ENCODE results near the gene NHLH1. TPM values are rescaled to one million over a fixed set of nuclear protein-coding genes. Genes with fewer than 3 reads are reported as not detected.

NHLH1 gene
- total RNA-seq, 1 experiment from 2014 or later, result 0.18 TPM

DNA sequence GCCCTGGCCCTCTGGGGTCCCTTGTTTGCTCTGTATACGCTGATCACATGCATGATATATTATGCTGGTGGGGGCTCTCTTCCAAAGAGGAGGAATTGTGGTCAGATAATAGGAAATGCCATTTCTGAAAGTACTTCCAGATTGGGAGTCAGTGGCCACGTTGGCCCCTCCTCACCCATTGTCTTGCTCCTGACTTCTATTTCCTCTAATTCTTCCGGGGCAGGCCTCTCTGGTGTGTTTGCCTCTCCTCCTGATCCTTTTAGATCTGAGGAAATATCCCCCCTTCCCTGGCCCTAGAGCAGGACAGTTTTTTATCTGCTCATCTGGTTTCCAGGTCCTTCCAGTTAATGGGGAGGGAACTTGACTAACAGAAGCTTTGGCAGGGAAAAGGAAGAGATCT lies 36.4 kb downstream of the NHLH1 start:
- Histone ChIP-seq H3K36me3 (ENCODE audit: control insufficient read depth, insufficient read depth, low read length) (no peaks in the 10 kb centered on the region), H3K4me3 (ENCODE audit: low read depth in 2 of 2, low read length in 2 of 2) (no peak overlapping the region), H3K27ac (ENCODE audit: low read length) (no peak overlapping the region), H3K9me3 (ENCODE audit: control insufficient read depth, insufficient read depth, low read depth, low read length) (no peaks in the 10 kb centered on the region), H3K27me3 (ENCODE audit: control insufficient read depth, insufficient read depth, low read length) (peaks cover 27% of the 10 kb centered on the region), H3K4me1 (ENCODE audit: control insufficient read depth, insufficient read depth, low read length) (no peaks in the 10 kb centered on the region)
- no TSS peak for BruUV-seq (replicated peaks)
- CTCF ChIA-PET, result no interaction called here
- intact Hi-C loops (cut with micrococcal nuclease; ENCODE audit: unreplicated experiment), result no loop called here
- DNase-seq (ENCODE audit: low read depth, low spot score) (no peak), ATAC-seq (no peak)
- POLR2A ChIA-PET, result no interaction called here
- TF ChIP-seq TCF7L2 (IDR thresholded peaks at IDR 0.05; ENCODE audit: low read depth, low read length), result no peak
- TF ChIP-seq, protein P1, sequence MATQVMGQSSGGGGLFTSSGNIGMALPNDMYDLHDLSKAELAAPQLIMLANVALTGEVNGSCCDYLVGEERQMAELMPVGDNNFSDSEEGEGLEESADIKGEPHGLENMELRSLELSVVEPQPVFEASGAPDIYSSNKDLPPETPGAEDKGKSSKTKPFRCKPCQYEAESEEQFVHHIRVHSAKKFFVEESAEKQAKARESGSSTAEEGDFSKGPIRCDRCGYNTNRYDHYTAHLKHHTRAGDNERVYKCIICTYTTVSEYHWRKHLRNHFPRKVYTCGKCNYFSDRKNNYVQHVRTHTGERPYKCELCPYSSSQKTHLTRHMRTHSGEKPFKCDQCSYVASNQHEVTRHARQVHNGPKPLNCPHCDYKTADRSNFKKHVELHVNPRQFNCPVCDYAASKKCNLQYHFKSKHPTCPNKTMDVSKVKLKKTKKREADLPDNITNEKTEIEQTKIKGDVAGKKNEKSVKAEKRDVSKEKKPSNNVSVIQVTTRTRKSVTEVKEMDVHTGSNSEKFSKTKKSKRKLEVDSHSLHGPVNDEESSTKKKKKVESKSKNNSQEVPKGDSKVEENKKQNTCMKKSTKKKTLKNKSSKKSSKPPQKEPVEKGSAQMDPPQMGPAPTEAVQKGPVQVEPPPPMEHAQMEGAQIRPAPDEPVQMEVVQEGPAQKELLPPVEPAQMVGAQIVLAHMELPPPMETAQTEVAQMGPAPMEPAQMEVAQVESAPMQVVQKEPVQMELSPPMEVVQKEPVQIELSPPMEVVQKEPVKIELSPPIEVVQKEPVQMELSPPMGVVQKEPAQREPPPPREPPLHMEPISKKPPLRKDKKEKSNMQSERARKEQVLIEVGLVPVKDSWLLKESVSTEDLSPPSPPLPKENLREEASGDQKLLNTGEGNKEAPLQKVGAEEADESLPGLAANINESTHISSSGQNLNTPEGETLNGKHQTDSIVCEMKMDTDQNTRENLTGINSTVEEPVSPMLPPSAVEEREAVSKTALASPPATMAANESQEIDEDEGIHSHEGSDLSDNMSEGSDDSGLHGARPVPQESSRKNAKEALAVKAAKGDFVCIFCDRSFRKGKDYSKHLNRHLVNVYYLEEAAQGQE (IDR thresholded peaks at IDR 0.05; ENCODE audit: insufficient read depth in 1 of 2, low read depth in 2 of 2, low read length in 1 of 2), result no peak
- no peak for TF ChIP-seq SIN3A (IDR thresholded peaks at IDR 0.05; ENCODE audit: borderline replicate concordance, insufficient read depth, low read depth, low read length)
- no peak for TF ChIP-seq POLR2AphosphoS5 (IDR thresholded peaks at IDR 0.05; ENCODE audit: low read depth, low read length)
- TF ChIP-seq, protein P2, sequence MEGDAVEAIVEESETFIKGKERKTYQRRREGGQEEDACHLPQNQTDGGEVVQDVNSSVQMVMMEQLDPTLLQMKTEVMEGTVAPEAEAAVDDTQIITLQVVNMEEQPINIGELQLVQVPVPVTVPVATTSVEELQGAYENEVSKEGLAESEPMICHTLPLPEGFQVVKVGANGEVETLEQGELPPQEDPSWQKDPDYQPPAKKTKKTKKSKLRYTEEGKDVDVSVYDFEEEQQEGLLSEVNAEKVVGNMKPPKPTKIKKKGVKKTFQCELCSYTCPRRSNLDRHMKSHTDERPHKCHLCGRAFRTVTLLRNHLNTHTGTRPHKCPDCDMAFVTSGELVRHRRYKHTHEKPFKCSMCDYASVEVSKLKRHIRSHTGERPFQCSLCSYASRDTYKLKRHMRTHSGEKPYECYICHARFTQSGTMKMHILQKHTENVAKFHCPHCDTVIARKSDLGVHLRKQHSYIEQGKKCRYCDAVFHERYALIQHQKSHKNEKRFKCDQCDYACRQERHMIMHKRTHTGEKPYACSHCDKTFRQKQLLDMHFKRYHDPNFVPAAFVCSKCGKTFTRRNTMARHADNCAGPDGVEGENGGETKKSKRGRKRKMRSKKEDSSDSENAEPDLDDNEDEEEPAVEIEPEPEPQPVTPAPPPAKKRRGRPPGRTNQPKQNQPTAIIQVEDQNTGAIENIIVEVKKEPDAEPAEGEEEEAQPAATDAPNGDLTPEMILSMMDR (IDR thresholded peaks at IDR 0.05), result no peak
- in situ Hi-C loops (cut with HindIII; ENCODE audit: low pct_unique_long_range_greater_than_20kb, low sequenced_read_pairs), result no loop called here

DNA sequence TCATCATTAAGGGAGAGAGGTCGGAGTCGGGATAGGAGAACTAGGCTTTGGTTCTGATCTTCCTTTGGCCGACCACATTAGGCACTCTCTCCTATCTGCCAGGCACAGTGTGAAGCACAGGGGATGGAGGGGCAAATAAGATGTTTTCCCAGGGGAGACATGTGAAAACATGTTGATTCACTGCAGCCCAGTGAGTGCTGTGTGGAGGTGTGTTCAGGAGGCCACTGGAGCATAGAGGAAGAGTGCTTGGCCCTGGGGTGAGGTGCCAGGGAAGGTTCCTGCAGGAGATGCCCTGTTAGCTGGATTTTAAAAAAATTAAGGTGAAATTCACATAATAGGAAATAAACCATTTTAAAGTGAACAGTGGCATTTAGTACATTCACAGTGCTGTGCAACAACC lies 37.2 kb downstream of the NHLH1 start:
- Histone ChIP-seq H3K27me3 (ENCODE audit: control insufficient read depth, insufficient read depth, low read length) (peaks cover 26% of the 10 kb centered on the region), H3K36me3 (ENCODE audit: control insufficient read depth, insufficient read depth, low read length) (no peaks in the 10 kb centered on the region), H3K9me3 (ENCODE audit: control insufficient read depth, insufficient read depth, low read depth, low read length) (no peaks in the 10 kb centered on the region), H3K4me3 (ENCODE audit: low read depth in 2 of 2, low read length in 2 of 2) (no peak overlapping the region), H3K27ac (ENCODE audit: low read length) (no peak overlapping the region), H3K4me1 (ENCODE audit: control insufficient read depth, insufficient read depth, low read length) (no peaks in the 10 kb centered on the region)
- CTCF ChIA-PET, result no interaction called here
- DNase-seq (ENCODE audit: low read depth, low spot score) (no peak), ATAC-seq (no peak)
- TF ChIP-seq, protein P2 (IDR thresholded peaks at IDR 0.05), result no peak
- TF ChIP-seq, protein P1 (IDR thresholded peaks at IDR 0.05; ENCODE audit: insufficient read depth in 1 of 2, low read depth in 2 of 2, low read length in 1 of 2), result no peak
- TF ChIP-seq POLR2AphosphoS5 (IDR thresholded peaks at IDR 0.05; ENCODE audit: low read depth, low read length) (no peak), TCF7L2 (IDR thresholded peaks at IDR 0.05; ENCODE audit: low read depth, low read length) (no peak), SIN3A (IDR thresholded peaks at IDR 0.05; ENCODE audit: borderline replicate concordance, insufficient read depth, low read depth, low read length) (no peak)
- in situ Hi-C loops (cut with HindIII; ENCODE audit: low pct_unique_long_range_greater_than_20kb, low sequenced_read_pairs), result no loop called here
- POLR2A ChIA-PET, result no interaction called here
- intact Hi-C loops (cut with micrococcal nuclease; ENCODE audit: unreplicated experiment), result no loop called here
- no TSS peak for BruUV-seq (replicated peaks)

Data from Panc1 (cell line).